ENCODE results near the gene FIGNL2. TPM values are rescaled to one million over a fixed set of nuclear protein-coding genes. Genes with fewer than 3 reads are reported as not detected.

Gene FIGNL2
- total RNA-seq, 1 experiment from 2014 or later: not detected

DNA sequence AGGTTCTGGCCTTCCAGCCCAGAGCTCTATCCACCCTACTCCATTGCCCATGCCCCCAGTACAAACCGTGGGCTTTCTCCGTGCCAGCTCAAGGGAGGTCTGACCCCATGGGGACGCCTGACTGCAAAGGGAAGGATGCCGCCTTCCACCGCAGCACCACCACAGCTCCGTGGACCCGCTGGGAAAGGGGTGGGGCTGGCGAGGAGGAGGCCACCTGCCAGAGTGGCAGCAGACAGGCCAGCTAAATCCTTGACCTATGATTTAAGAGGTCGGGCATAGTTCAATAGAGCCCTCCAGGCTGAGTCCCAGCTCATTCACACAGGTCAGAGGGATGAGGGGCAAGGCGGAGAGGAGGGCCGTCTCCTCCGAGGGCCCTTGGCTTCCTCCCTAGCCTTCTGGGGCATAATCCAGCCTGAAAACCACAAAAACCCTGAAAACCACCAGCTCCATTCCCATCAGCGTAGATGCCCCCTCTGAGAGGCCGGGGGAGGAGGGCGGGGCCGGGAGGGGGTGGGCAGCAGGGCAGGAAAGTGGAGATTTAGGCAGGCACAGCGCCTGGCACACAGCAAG lies 14.9 kb upstream of the FIGNL2 start:
- H3K9me3 Mint-ChIP-seq (ENCODE audit: unreplicated experiment): no peaks in the 10 kb centered on the region
- no peak for DNase-seq (ENCODE audit: unreplicated experiment)
- H3K27me3 Mint-ChIP-seq (ENCODE audit: insufficient read depth, unreplicated experiment): no peaks in the 10 kb centered on the region
- no peak overlapping the region for H3K4me3 Mint-ChIP-seq (ENCODE audit: unreplicated experiment)
- H3K4me1 Mint-ChIP-seq (ENCODE audit: insufficient read depth, unreplicated experiment): no peaks in the 10 kb centered on the region
- intact Hi-C loops (cut with micrococcal nuclease): no loop called here
- no peak overlapping the region for H3K27ac Mint-ChIP-seq (ENCODE audit: low read depth, unreplicated experiment)
- no TSS peak for BruUV-seq (replicated peaks)
- H3K36me3 Mint-ChIP-seq (ENCODE audit: insufficient read depth, unreplicated experiment): no peaks in the 10 kb centered on the region
- POLR2A ChIA-PET: no interaction called here
- CTCF ChIA-PET: interaction anchor here (0.5 to 1.6 kb wide), 9 partner anchors 10 to 850 kb away, joined by 3 to 6 read pairs (median 3); no protein-coding TSS in a partner anchor
- TF ChIP-seq, protein P1, sequence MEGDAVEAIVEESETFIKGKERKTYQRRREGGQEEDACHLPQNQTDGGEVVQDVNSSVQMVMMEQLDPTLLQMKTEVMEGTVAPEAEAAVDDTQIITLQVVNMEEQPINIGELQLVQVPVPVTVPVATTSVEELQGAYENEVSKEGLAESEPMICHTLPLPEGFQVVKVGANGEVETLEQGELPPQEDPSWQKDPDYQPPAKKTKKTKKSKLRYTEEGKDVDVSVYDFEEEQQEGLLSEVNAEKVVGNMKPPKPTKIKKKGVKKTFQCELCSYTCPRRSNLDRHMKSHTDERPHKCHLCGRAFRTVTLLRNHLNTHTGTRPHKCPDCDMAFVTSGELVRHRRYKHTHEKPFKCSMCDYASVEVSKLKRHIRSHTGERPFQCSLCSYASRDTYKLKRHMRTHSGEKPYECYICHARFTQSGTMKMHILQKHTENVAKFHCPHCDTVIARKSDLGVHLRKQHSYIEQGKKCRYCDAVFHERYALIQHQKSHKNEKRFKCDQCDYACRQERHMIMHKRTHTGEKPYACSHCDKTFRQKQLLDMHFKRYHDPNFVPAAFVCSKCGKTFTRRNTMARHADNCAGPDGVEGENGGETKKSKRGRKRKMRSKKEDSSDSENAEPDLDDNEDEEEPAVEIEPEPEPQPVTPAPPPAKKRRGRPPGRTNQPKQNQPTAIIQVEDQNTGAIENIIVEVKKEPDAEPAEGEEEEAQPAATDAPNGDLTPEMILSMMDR (IDR thresholded peaks at IDR 0.05; ENCODE audit: unreplicated experiment): no peak

DNA sequence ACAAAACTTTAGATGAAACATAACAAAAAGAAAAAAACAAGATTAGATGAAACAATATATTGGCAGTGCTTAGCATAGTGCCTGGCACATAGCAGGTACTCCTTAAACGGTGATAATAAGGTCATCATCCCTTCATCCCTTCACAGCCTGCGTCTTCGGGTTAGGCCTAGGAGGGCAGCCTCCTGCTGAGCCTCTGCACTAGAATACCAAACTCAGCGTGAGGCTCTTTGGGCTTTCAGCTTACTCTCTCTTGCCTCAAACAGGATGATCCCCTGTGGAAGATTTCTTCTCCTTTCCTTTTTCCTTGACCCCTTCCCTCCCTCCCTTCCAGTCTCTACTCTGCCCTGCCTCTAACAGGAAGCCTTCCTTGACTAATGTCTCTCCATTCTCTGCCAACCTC lies 14.4 kb upstream of the FIGNL2 start:
- H3K27ac Mint-ChIP-seq (ENCODE audit: low read depth, unreplicated experiment): no peak overlapping the region
- H3K4me3 Mint-ChIP-seq (ENCODE audit: unreplicated experiment): no peak overlapping the region

DNA sequence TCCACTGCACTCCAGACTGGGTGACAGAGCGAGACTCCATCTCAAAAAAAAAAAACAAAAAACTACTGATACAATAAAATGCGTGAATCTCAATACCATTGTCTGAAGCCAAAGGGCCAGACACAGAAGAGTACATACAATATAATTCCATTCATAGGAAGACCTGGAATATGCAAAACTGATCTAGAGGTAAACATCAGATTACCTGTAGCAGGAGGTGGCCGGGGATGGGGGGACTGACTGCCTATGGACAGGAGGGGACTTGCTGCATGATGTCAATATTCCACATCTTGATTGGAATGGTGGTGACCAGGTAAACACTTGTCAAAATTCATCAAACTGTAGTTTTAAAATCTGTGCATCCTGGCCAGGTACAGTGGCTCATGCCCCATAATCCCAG lies 12.5 kb upstream of the FIGNL2 start:
- BruUV-seq (replicated peaks): no TSS peak
- no peaks in the 10 kb centered on the region for H3K4me1 Mint-ChIP-seq (ENCODE audit: insufficient read depth, unreplicated experiment)
- CTCF ChIA-PET: interaction anchor here (1.1 to 1.5 kb wide), 2 partner anchors 14 to 439 kb away, joined by 3 to 6 read pairs; no protein-coding TSS in a partner anchor

More for the DNA sequence above, 14.4 kb upstream of the FIGNL2 start:
- no peak for DNase-seq (ENCODE audit: unreplicated experiment)
- no peaks in the 10 kb centered on the region for H3K4me1 Mint-ChIP-seq (ENCODE audit: insufficient read depth, unreplicated experiment)
- H3K9me3 Mint-ChIP-seq (ENCODE audit: unreplicated experiment): no peaks in the 10 kb centered on the region
- no TSS peak for BruUV-seq (replicated peaks)
- TF ChIP-seq, protein P1 (IDR thresholded peaks at IDR 0.05; ENCODE audit: unreplicated experiment): no peak
- H3K27me3 Mint-ChIP-seq (ENCODE audit: insufficient read depth, unreplicated experiment): no peaks in the 10 kb centered on the region
- intact Hi-C loops (cut with micrococcal nuclease): no loop called here
- no peaks in the 10 kb centered on the region for H3K36me3 Mint-ChIP-seq (ENCODE audit: insufficient read depth, unreplicated experiment)
- CTCF ChIA-PET: interaction anchor here (0.6 to 1.4 kb wide), 5 partner anchors 11 to 829 kb away, joined by 3 to 4 read pairs (median 3); no protein-coding TSS in a partner anchor
- POLR2A ChIA-PET: no interaction called here

DNA sequence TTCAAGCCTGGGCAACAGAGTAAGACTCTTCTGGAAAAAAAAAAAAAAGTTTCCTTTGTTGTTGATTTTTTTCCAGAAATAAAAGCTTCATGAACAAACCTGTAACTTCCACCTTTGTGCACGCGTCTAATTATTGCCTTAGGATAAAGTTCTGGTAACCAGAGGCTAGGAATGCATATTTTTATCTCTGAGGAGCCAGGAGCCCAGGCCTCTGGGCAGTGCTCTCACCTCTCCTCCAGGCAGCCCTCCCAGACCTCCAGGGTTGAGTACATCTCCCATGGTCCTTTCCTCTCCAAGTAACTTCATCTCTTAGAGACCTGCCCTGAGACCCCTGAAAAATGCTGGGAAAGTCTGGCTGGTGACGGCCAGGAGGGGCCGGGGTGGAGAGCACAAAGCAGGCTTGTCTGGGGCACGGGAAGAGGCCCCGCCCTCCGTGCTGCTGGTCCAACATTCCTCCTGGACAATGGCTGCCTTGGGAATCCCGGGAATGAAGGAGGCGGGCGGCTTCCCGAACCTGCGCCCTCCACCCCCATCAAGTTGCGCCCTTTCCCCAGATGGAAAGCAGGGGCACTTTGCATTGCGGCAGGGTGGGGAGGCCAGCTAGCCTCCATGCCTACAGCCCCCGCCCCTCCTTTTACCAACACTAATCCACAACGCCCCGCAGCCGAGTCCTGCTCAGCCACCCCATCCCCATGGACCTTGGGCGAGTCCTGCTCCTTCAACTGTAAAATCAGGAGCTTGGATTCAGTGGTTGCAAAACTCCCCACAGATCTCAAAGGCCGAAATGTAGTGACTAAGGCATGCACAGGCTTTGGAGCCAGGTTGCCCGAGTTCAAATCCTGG lies 7.3 kb upstream of the FIGNL2 start:
- no peaks in the 10 kb centered on the region for H3K4me1 Mint-ChIP-seq (ENCODE audit: insufficient read depth, unreplicated experiment)
- TF ChIP-seq, protein P1 (IDR thresholded peaks at IDR 0.05; ENCODE audit: unreplicated experiment): no peak
- H3K9me3 Mint-ChIP-seq (ENCODE audit: unreplicated experiment): no peaks in the 10 kb centered on the region
- POLR2A ChIA-PET: no interaction called here
- H3K4me3 Mint-ChIP-seq (ENCODE audit: unreplicated experiment): no peak overlapping the region
- BruUV-seq (replicated peaks): no TSS peak
- CTCF ChIA-PET: interaction anchor here (0.6 to 1.6 kb wide), 3 partner anchors 21 to 545 kb away, joined by 3 to 4 read pairs (median 3); no protein-coding TSS in a partner anchor
- no peak for DNase-seq (ENCODE audit: unreplicated experiment)
- H3K27me3 Mint-ChIP-seq (ENCODE audit: insufficient read depth, unreplicated experiment): peaks cover 54% of the 10 kb centered on the region
- no peaks in the 10 kb centered on the region for H3K36me3 Mint-ChIP-seq (ENCODE audit: insufficient read depth, unreplicated experiment)
- intact Hi-C loops (cut with micrococcal nuclease): no loop called here
- no peak overlapping the region for H3K27ac Mint-ChIP-seq (ENCODE audit: low read depth, unreplicated experiment)

More for the DNA sequence above, 12.5 kb upstream of the FIGNL2 start:
- no peak for DNase-seq (ENCODE audit: unreplicated experiment)
- TF ChIP-seq, protein P1 (IDR thresholded peaks at IDR 0.05; ENCODE audit: unreplicated experiment): no peak
- intact Hi-C loops (cut with micrococcal nuclease): no loop called here
- no peak overlapping the region for H3K27ac Mint-ChIP-seq (ENCODE audit: low read depth, unreplicated experiment)
- H3K9me3 Mint-ChIP-seq (ENCODE audit: unreplicated experiment): no peaks in the 10 kb centered on the region
- POLR2A ChIA-PET: interaction anchor here (0.6 kb wide), 1 partner anchor 13 kb away, joined by 3 read pairs; no protein-coding TSS in a partner anchor
- no peaks in the 10 kb centered on the region for H3K36me3 Mint-ChIP-seq (ENCODE audit: insufficient read depth, unreplicated experiment)
- peaks cover 18% of the 10 kb centered on the region for H3K27me3 Mint-ChIP-seq (ENCODE audit: insufficient read depth, unreplicated experiment)
- no peak overlapping the region for H3K4me3 Mint-ChIP-seq (ENCODE audit: unreplicated experiment)

Data from MCF 10A (cell line).